ENCODE results near the gene DNASE1L2. TPM values are rescaled to one million over a fixed set of nuclear protein-coding genes. Genes with fewer than 3 reads are reported as not detected.

The DNASE1L2 gene
- total RNA-seq, 2 experiments from 2014 or later = 6.6 to 9.8 TPM

- intact Hi-C loops (cut with micrococcal nuclease; ENCODE audit: unreplicated experiment) = no loop called here
- H4K20me1 ChIP-seq (ENCODE audit: insufficient read depth, low read length) = no peaks in the 10 kb centered on the region; the same call in 1 of the 2 replicates
- no peaks in the 10 kb centered on the region for H3K36me3 ChIP-seq (ENCODE audit: insufficient read depth, low read length)
- H2AFZ ChIP-seq (ENCODE audit: low read length) = no peak overlapping the region
- no peak overlapping the region for H3K4me3 ChIP-seq (ENCODE audit: low read depth, low read length, poor library complexity, severe bottlenecking)
- H3K27ac ChIP-seq (ENCODE audit: low read depth, low read length, poor library complexity, severe bottlenecking) = no peak overlapping the region
- no peaks in the 10 kb centered on the region for H3K9me2 ChIP-seq (ENCODE audit: insufficient read depth, low read length)
- H3K4me1 ChIP-seq (ENCODE audit: insufficient read depth, low read length, poor library complexity, severe bottlenecking) = no peaks in the 10 kb centered on the region
- CTCF ChIA-PET (ENCODE audit: unreplicated experiment) = interaction anchor here (0.5 kb wide), 1 partner anchor 110 kb away, joined by 3 read pairs; no protein-coding TSS in a partner anchor
- H3K9me3 ChIP-seq (ENCODE audit: low read length) = no peaks in the 10 kb centered on the region
- no peaks in the 10 kb centered on the region for H3K79me2 ChIP-seq (ENCODE audit: insufficient read depth, low read depth, low read length)
- BruUV-seq (replicated peaks) = no TSS peak
- H3K4me2 ChIP-seq (ENCODE audit: low read length) = no peak overlapping the region
- POLR2A ChIA-PET = no interaction called here
- no peak for TF ChIP-seq CTCF (conservative IDR thresholded peaks at IDR 0.05; ENCODE audit: low read length)
- TF ChIP-seq EZH2phosphoT487 (IDR thresholded peaks at IDR 0.05; ENCODE audit: borderline replicate concordance, low read depth, low read length) = no peak
- DNase-seq (ENCODE audit: low spot score) = no peak
Measured at GRCh38 chr16:2287916-2288547, 51.8 kb downstream of the DNASE1L2 start.

Small RNA genes within 50 kb of the gene (microRNA-seq; reads per million reads assigned to microRNA genes)
- gene MIR3677 (ENCODE audit: borderline replicate concordance) = not detected
- gene MIR4717 (ENCODE audit: borderline replicate concordance) = not detected

Small RNA genes within 50 kb of the gene (small RNA-seq; reads per million reads assigned to genes)
- gene MIR3677 (not detected), gene MIR4717 (not detected)

Other genes with a start within 250 kb of the DNASE1L2 start
- 9.0 and 11.1 TPM in 2 replicates for gene SYNGR3, start 246.5 kb upstream of the DNASE1L2 start, total RNA-seq (2014; rRNA removed; shearing (Covaris generic))
- 10.3 and 12.0 TPM in 2 replicates for gene SYNGR3, start 246.5 kb upstream of the DNASE1L2 start, total RNA-seq (2022)
- 26.3 and 37.2 TPM in 2 replicates for gene ZNF598, start 226.6 kb upstream of the DNASE1L2 start, total RNA-seq (2014; rRNA removed; shearing (Covaris generic))
- 80.4 and 83.8 TPM in 2 replicates for gene ZNF598, start 226.6 kb upstream of the DNASE1L2 start, total RNA-seq (2022)
- 0.85 and 0.88 TPM in 2 replicates for gene NPW, start 216.7 kb upstream of the DNASE1L2 start, total RNA-seq (2014; rRNA removed; shearing (Covaris generic))
- gene NPW, start 216.7 kb upstream of the DNASE1L2 start, total RNA-seq (2022) = 1.3 and 3.7 TPM in 2 replicates
- not detected in 2 replicates for gene NHERF2, start 209.5 kb upstream of the DNASE1L2 start, total RNA-seq (2014; rRNA removed; shearing (Covaris generic))
- 0.27 and 0.31 TPM in 2 replicates for gene NHERF2, start 209.5 kb upstream of the DNASE1L2 start, total RNA-seq (2022)
- 50.9 and 56.2 TPM in 2 replicates for gene NTHL1, start 188.6 kb upstream of the DNASE1L2 start, total RNA-seq (2014; rRNA removed; shearing (Covaris generic))
- gene NTHL1, start 188.6 kb upstream of the DNASE1L2 start, total RNA-seq (2022) = 44.6 and 51.5 TPM in 2 replicates
- gene TSC2, start 188.5 kb upstream of the DNASE1L2 start, total RNA-seq (2014; rRNA removed; shearing (Covaris generic)) = 42.8 and 57.2 TPM in 2 replicates
- 152 and 160 TPM in 2 replicates for gene TSC2, start 188.5 kb upstream of the DNASE1L2 start, total RNA-seq (2022)
- gene PKD1, start 100.5 kb upstream of the DNASE1L2 start, total RNA-seq (2014; rRNA removed; shearing (Covaris generic)) = 76.5 and 87.4 TPM in 2 replicates
- gene PKD1, start 100.5 kb upstream of the DNASE1L2 start, total RNA-seq (2022) = 112 and 129 TPM in 2 replicates
- 3.1 and 5.0 TPM in 2 replicates for gene RAB26, start 87.8 kb upstream of the DNASE1L2 start, total RNA-seq (2014; rRNA removed; shearing (Covaris generic))
- 7.9 and 9.5 TPM in 2 replicates for gene RAB26, start 87.8 kb upstream of the DNASE1L2 start, total RNA-seq (2022)
- 50.1 and 53.6 TPM in 2 replicates for gene TRAF7, start 80.7 kb upstream of the DNASE1L2 start, total RNA-seq (2014; rRNA removed; shearing (Covaris generic))
- 82.3 and 103 TPM in 2 replicates for gene TRAF7, start 80.7 kb upstream of the DNASE1L2 start, total RNA-seq (2022)
- 0.09 TPM in 1 of 2 replicates, not detected in the other for gene CASKIN1, start 39.8 kb upstream of the DNASE1L2 start, total RNA-seq (2014; rRNA removed; shearing (Covaris generic))
- 0.06 and 0.13 TPM in 2 replicates for gene CASKIN1, start 39.8 kb upstream of the DNASE1L2 start, total RNA-seq (2022)
- 57.1 and 65.4 TPM in 2 replicates for gene MLST8, start 31.0 kb upstream of the DNASE1L2 start, total RNA-seq (2014; rRNA removed; shearing (Covaris generic))
- gene MLST8, start 31.0 kb upstream of the DNASE1L2 start, total RNA-seq (2022) = 68.6 and 71.3 TPM in 2 replicates
- 15.8 and 30.4 TPM in 2 replicates for gene BRICD5, start 25.6 kb upstream of the DNASE1L2 start, total RNA-seq (2014; rRNA removed; shearing (Covaris generic))
- gene BRICD5, start 25.6 kb upstream of the DNASE1L2 start, total RNA-seq (2022) = 31.7 and 36.6 TPM in 2 replicates
- 44.2 TPM in 2 replicates for gene PGP, start 21.6 kb upstream of the DNASE1L2 start, total RNA-seq (2014; rRNA removed; shearing (Covaris generic))
- gene PGP, start 21.6 kb upstream of the DNASE1L2 start, total RNA-seq (2022) = 37.0 and 37.9 TPM in 2 replicates
- 43.1 and 59.6 TPM in 2 replicates for gene E4F1, start 12.9 kb upstream of the DNASE1L2 start, total RNA-seq (2014; rRNA removed; shearing (Covaris generic))
- 35.3 and 42.3 TPM in 2 replicates for gene E4F1, start 12.9 kb upstream of the DNASE1L2 start, total RNA-seq (2022)
- 66.6 and 80.0 TPM in 2 replicates for gene ECI1, start 15.1 kb downstream of the DNASE1L2 start, total RNA-seq (2014; rRNA removed; shearing (Covaris generic))
- 74.5 and 87.5 TPM in 2 replicates for gene ECI1, start 15.1 kb downstream of the DNASE1L2 start, total RNA-seq (2022)
- 211 and 225 TPM in 2 replicates for gene RNPS1, start 31.7 kb downstream of the DNASE1L2 start, total RNA-seq (2014; rRNA removed; shearing (Covaris generic))
- 323 and 339 TPM in 2 replicates for gene RNPS1, start 31.7 kb downstream of the DNASE1L2 start, total RNA-seq (2022)
- gene ABCA3, start 104.3 kb downstream of the DNASE1L2 start, total RNA-seq (2014; rRNA removed; shearing (Covaris generic)) = not detected in 2 replicates
- gene ABCA3, start 104.3 kb downstream of the DNASE1L2 start, total RNA-seq (2022) = 0.23 TPM in 1 of 2 replicates, not detected in the other
- gene CCNF, start 193.0 kb downstream of the DNASE1L2 start, total RNA-seq (2014; rRNA removed; shearing (Covaris generic)) = 71.5 and 82.1 TPM in 2 replicates
- gene CCNF, start 193.0 kb downstream of the DNASE1L2 start, total RNA-seq (2022) = 83.3 and 93.0 TPM in 2 replicates
- 89.3 and 110 TPM in 2 replicates for gene TEDC2, start 223.7 kb downstream of the DNASE1L2 start, total RNA-seq (2014; rRNA removed; shearing (Covaris generic))
- 48.0 and 56.0 TPM in 2 replicates for gene TEDC2, start 223.7 kb downstream of the DNASE1L2 start, total RNA-seq (2022)
- 2.3 and 4.8 TPM in 2 replicates for gene NTN3, start 234.9 kb downstream of the DNASE1L2 start, total RNA-seq (2014; rRNA removed; shearing (Covaris generic))
- gene NTN3, start 234.9 kb downstream of the DNASE1L2 start, total RNA-seq (2022) = 1.5 and 1.7 TPM in 2 replicates
- gene TBC1D24, start 238.7 kb downstream of the DNASE1L2 start, total RNA-seq (2014; rRNA removed; shearing (Covaris generic)) = 19.8 and 23.4 TPM in 2 replicates
- gene TBC1D24, start 238.7 kb downstream of the DNASE1L2 start, total RNA-seq (2022) = 29.9 and 34.7 TPM in 2 replicates

Data from OCI-LY7 (cell line).